ENCODE measurements around the gene SCYL1.
"Not testable (repeated sequence)": the region's sequence is repeated elsewhere in the genome, so short reads cannot be mapped to it uniquely, and the experiment has no call there.

GRCh38 chr11:65522718-65523630 lies 1.9 kb upstream of the SCYL1 start:
- not testable (repeated sequence) for TF ChIP-seq RAD21 (IDR thresholded peaks at IDR 0.05); CTCF (IDR thresholded peaks at IDR 0.05; ENCODE audit: low read depth, low read length, missing input control)
